Stimulated activated effector memory CD8-positive, alpha-beta T cell treated with anti-CD3 and anti-CD28 coated beads, Interleukin-12 subunit alpha, Interleukin-12 subunit beta, amount 100 ng/mL, for 72 hours (primary cell): ENCODE measurements around the gene GPRC5B.
A peak's percentile ranks its signal among the peaks of the same experiment; 100 is the strongest.

ENCODE experiments used
- ATAC-seq: fragments of 150-1000 bp; cut with Tn5 transposase; 2 replicates; pipeline ENCODE4 v1.10.0; 2021
- DNase-seq, 2 donors: peaks; one replicate each; pipeline ENCODE4 v3.0.0; 2021 to 2022; ENCODE audit warnings: low spot score in 2 of 2
- H3K27ac Mint-ChIP-seq: one replicate; pipeline ENCODE4 v1.8.0; 2022; ENCODE audit warnings: mild to moderate bottlenecking, mixed read lengths
- H3K36me3 Mint-ChIP-seq: one replicate; pipeline ENCODE4 v1.8.0; 2022; ENCODE audit warnings: mild to moderate bottlenecking, mixed read lengths
- H3K4me1 Mint-ChIP-seq: one replicate; pipeline ENCODE4 v1.8.0; 2022; ENCODE audit warnings: mixed read lengths
- H3K4me3 Mint-ChIP-seq: one replicate; pipeline ENCODE4 v1.8.0; 2022; ENCODE audit warnings: mild to moderate bottlenecking, mixed read lengths
- H3K9me3 Mint-ChIP-seq: one replicate; pipeline ENCODE4 v1.8.0; 2022; ENCODE audit warnings: mixed read lengths

The GPRC5B gene, protein sequence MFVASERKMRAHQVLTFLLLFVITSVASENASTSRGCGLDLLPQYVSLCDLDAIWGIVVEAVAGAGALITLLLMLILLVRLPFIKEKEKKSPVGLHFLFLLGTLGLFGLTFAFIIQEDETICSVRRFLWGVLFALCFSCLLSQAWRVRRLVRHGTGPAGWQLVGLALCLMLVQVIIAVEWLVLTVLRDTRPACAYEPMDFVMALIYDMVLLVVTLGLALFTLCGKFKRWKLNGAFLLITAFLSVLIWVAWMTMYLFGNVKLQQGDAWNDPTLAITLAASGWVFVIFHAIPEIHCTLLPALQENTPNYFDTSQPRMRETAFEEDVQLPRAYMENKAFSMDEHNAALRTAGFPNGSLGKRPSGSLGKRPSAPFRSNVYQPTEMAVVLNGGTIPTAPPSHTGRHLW

DNA sequence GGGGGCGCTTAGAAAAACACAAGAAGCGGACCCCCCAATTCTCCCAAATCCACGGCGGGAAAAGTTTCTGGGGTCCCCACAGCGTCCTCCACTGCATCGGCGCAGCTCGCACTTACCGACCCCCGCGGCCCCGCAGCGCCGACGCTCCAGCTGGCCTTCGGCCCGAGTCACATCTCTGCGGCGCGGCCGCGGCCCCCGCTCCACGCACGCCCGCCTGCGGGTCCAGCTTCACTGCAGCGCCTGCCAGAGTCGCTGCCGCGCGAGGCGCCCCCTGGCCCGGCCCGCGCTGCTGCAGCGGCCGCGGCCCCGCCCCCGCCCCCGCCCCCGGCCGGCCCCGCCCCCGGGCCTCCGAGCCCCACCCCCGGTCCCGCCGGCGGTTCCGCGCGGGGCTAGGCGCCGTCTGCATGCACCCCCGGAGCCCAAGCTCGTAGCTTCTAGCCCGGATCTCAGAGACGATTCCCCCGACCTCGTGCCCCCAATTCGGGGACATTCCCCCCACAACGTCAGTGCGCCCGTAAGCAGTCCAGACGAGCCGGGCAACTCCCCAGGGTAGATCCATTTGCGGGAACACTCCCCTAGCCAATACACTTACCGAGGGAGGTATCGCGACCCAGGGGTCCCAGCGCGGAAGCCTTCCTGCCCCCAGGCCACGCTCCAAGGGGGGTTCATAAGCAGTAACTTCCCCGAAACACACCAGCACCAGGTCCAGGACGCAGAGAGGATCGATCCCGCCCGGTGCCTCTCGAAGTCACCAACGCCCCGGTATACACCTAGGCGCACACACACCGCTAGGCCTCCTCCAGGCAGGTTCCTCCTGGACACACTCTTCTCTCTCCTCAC, at the start of gene GPRC5B:
GPRC5B (minus strand) TSS at position 238 of the 840 bp plus-strand sequence. CDS start 12,003 bp downstream, outside the sequence.
- Mint-ChIP-seq H3K9me3 (no peaks in the 10 kb centered on the region), H3K4me1 (peaks cover 22% of the 10 kb centered on the region), H3K4me3 (peak within 1 kb of the TSS; percentile 87), H3K27ac (peak within 1 kb of the TSS; percentile 32), H3K36me3 (no peaks in the 10 kb centered on the region)
- DNase-seq (peak; percentile 18 to 66), ATAC-seq (peak; percentile 57)

DNA sequence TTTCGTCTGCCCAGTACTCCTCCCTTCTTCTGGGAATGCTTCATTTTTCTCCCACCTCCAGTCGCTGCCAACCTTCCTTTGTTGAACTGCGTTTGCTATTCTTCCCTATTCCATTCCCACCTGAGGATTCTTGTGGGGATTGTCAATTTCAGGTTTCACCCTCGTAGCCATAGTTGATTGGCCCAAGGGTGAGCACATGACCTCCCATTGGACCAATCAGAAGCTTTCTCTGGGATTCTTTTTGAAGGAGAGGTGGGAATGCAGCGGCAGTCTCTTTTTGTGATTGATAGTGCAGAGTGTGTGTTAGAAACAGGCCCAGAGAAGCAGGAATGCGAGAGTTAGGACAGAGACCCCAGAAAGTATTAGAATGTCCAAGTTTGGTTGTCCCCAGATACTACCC, 49.1 kb upstream of the GPRC5B start:
- H3K4me1 Mint-ChIP-seq, result no peaks in the 10 kb centered on the region
- H3K4me3 Mint-ChIP-seq, result no peak overlapping the region
- no peak overlapping the region for H3K27ac Mint-ChIP-seq
- ATAC-seq (no peak), DNase-seq (no peak)
- H3K9me3 Mint-ChIP-seq, result no peaks in the 10 kb centered on the region
- no peaks in the 10 kb centered on the region for H3K36me3 Mint-ChIP-seq

DNA sequence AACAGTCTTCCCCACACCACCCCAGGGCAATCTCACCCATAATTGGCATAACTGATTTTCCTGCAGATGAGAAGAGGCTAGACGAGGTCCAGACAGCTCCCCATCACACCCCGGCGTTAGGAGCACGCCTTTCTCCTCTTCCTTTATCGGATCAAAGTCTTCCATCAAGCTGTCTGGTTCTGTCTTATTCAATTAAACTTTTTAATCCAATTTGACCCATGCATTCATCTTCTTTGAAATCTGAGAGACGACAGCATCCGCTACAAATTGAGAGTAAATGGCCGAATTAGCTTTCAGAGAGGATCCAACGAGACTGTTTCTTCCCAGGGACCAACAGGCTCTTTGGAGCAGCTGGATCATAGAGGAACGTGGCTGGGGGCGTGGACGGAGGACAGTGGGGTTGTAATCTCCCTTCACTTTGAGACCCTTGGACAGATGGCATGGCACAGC, 44.4 kb upstream of the GPRC5B start:
- DNase-seq (no peak), ATAC-seq (no peak)
- Mint-ChIP-seq H3K9me3 (no peaks in the 10 kb centered on the region), H3K4me1 (no peaks in the 10 kb centered on the region), H3K4me3 (no peak overlapping the region), H3K36me3 (no peaks in the 10 kb centered on the region), H3K27ac (no peak overlapping the region)

DNA sequence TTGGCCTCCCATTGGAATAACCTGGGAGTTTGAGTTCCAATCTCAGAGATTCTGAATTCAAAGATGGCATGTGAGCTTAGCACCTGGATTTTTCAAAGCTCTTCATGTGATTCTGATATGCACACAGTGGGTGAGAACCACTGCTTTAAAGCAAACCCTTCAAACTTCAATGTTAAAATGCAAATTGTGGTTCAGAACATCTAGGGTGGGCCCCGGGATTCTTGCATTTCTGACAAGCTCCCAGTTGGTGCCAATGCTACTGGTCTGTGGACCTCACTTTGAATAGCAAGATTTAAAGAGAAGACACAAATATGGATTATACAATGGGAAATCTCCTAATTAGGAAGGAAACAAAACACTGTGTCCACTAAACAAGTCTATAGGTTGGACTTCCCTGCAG, 43.8 kb upstream of the GPRC5B start:
- H3K27ac Mint-ChIP-seq, result no peak overlapping the region
- no peaks in the 10 kb centered on the region for H3K4me1 Mint-ChIP-seq
- DNase-seq (no peak), ATAC-seq (no peak)
- no peak overlapping the region for H3K4me3 Mint-ChIP-seq
- no peaks in the 10 kb centered on the region for H3K36me3 Mint-ChIP-seq
- no peaks in the 10 kb centered on the region for H3K9me3 Mint-ChIP-seq

DNA sequence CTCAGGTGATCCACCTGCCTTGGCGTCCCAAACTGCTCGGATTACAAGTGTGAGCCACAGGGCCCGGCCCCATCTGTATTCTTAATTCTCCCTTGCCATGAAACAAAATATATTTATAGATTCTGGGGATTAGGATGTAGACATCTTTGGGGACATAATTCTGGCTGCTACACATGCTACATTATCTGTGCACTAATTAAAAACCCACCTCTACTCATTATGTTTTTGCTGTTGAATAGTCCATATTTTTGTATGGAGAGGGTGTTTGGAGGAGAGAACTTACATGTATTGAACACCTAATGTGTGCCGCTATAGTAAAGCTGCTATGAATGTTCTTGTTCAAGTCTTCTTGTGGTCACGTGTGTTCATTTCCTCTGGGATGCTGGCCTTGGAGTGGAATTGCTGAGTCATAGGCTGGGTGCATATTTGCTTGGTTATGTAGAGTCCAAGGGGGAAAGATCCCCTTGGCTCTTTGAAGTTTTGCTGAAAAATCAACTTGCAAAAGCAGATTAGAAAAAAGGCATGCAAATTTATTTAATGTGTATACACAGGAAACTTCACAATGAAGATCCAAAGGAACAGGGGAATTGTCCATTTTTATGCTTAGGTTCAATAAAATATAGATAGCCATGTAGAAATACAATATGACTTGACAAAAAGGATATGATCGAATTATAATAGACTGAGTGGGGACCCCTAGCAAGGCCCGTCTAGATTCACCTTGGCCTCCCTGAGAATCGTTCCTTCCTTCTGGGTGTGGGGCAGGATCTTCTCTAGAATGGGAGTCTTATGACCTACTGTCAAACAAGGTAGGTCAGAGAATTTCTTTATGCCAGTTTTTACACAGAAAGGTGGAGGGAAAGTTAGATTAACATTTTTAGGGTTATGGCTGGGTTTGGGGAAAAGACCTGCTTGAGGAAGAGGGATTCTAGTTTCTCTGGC, 42.1 kb upstream of the GPRC5B start:
- Mint-ChIP-seq H3K27ac (no peak overlapping the region), H3K4me1 (no peaks in the 10 kb centered on the region), H3K36me3 (no peaks in the 10 kb centered on the region), H3K4me3 (no peak overlapping the region), H3K9me3 (no peaks in the 10 kb centered on the region)
- DNase-seq (no peak), ATAC-seq (no peak)

DNA sequence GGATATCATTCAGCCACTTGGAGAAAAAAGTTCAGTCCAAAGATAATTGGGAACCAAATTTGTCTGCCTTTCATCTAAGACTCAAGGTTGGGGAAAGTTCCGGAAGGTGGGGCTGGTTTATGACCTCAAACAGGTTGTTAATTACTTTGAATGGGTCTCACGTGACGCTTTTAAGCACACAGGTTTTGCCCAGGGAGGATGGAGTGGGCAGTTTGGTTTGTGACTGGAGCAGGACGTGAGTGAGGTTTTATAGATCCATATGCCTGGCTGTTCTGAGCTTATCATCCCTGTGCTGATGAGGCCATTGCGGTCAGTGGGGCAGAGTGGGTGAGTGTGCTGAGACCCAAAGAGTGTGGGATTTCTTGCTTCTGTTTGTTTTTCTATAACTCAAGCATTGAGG, 38.7 kb upstream of the GPRC5B start:
- no peaks in the 10 kb centered on the region for H3K36me3 Mint-ChIP-seq
- DNase-seq (no peak), ATAC-seq (no peak)
- H3K9me3 Mint-ChIP-seq, result no peaks in the 10 kb centered on the region
- H3K27ac Mint-ChIP-seq, result no peak overlapping the region
- no peaks in the 10 kb centered on the region for H3K4me1 Mint-ChIP-seq
- no peak overlapping the region for H3K4me3 Mint-ChIP-seq

DNA sequence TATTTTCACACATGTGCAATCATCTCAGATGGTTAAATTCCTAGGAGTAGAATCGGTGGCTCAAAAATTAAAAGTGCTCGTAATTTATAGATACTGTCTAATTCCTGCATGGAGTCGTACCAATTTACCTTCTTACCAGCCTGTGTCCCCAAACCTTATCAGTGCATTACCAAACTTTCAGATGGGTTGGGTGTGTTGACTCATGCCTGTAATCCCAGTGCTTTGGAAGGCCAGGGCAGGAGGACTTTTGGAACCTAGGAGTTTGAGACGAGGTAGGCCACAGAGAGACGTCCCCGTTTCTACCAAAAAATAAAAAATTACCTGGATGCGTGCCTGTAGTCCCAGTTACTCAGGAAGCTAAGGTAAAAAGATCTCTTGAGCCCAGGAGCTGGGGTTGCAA, 34.5 kb upstream of the GPRC5B start:
- H3K36me3 Mint-ChIP-seq, result no peaks in the 10 kb centered on the region
- DNase-seq (no peak), ATAC-seq (no peak)
- no peaks in the 10 kb centered on the region for H3K9me3 Mint-ChIP-seq
- no peak overlapping the region for H3K27ac Mint-ChIP-seq
- H3K4me3 Mint-ChIP-seq, result no peak overlapping the region
- no peaks in the 10 kb centered on the region for H3K4me1 Mint-ChIP-seq

DNA sequence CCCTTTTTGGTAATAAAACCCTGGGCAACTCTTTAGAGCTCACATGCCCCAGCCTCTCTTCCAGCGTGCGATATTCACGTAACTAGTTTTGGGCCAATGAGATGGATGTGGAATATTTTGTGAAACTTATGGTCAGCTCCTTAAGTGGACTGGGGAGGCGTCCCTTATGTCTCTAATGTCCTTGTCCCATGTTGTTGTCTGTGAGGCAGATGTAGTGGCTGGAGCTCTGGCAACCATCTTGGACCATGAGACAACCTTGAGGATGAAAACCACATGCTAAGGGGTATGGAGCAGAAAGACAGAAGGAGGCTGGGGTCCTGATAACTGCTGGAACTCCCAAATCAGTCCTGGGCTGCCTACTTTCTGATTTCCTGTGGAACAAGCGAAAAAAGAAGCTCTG, 31.4 kb upstream of the GPRC5B start:
- H3K36me3 Mint-ChIP-seq, result no peaks in the 10 kb centered on the region
- no peaks in the 10 kb centered on the region for H3K4me1 Mint-ChIP-seq
- H3K27ac Mint-ChIP-seq, result no peak overlapping the region
- no peak for ATAC-seq
- H3K9me3 Mint-ChIP-seq, result no peaks in the 10 kb centered on the region
- DNase-seq, result no peak
- H3K4me3 Mint-ChIP-seq, result no peak overlapping the region

DNA sequence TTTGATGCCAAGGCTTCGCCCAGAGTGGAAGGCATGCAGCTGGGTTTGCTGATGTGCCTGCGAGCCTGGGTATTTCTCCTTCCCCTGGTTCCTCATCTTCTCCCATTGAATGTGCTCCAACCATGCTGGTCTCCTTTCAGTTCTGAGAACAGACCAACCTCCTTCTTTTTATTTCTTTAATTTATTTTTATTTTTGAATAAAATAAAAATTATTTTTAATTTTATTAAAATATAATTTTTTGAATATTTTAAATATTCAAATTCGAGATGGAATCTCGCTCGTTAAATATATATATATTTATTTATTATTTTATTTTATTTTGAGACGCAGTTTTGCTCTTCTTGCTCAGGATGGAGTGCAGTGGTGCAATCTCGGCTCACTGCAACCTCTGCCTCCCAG, 30.2 kb upstream of the GPRC5B start:
- ATAC-seq, result no peak

DNA sequence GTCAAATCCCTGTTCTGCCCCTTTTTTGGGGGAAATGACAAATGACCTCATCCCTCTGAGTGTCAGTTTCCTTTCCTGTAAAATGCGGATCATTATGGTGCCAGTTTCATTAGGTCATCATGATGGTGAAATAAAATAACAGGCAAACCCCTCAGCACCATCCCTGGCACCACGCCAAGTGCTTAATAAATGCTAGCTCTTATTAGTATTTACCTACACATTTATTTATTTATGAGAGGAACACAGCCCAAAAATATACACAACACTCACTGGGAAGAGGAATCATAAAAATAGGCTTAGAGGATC, 28.6 kb upstream of the GPRC5B start:
- DNase-seq (no peak), ATAC-seq (no peak)
- Mint-ChIP-seq H3K4me3 (no peak overlapping the region), H3K27ac (no peak overlapping the region), H3K36me3 (no peaks in the 10 kb centered on the region), H3K4me1 (no peaks in the 10 kb centered on the region), H3K9me3 (no peaks in the 10 kb centered on the region)

More for the DNA sequence above, 30.2 kb upstream of the GPRC5B start:
- Mint-ChIP-seq H3K4me3 (no peak overlapping the region), H3K4me1 (no peaks in the 10 kb centered on the region), H3K36me3 (no peaks in the 10 kb centered on the region), H3K27ac (no peak overlapping the region), H3K9me3 (no peaks in the 10 kb centered on the region)
- DNase-seq, result no peak

DNA sequence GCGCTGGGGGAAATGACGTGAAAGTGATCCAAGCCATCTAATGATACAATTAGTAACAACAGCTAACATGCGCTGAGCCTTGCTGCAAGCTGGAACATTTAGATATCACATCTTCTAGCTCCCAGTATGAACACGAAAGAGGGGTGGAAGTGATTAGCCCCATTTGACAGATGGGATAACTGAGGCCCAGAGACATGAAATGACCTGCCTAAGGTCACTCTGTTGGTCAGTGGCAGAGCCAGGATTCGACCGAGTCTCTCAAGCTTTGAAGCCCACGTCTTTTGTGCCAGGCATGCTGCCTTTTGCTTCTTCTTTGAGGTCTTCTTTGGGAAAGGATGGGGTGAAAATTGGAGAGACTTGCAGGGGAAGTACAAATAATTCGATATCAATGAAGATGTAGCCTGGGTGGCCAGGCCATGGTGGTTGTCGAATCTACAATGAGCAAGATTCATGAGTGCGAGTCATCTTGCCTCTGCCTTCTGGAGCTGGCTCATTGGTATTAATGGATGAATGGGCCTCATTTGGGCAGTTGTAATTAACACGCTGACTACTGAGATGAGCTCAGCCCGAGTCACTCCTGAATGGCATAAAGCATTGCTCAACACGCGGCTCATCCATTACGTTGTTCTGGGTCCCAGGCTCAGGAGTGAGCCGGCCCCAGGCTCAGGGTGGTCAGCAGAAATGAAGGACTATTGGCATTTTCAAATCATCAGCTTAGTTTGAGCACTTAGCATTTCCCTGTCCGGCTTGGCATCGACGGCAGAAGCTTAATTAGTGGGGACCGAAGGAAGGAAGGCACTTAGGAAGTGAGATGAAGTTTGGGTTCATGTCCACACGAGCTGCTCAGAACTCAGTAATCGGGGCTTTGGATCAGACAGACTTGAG, 28.0 kb upstream of the GPRC5B start:
- no peak for DNase-seq
- Mint-ChIP-seq H3K27ac (no peak overlapping the region), H3K9me3 (no peaks in the 10 kb centered on the region), H3K4me3 (no peak overlapping the region), H3K4me1 (peaks cover 5% of the 10 kb centered on the region), H3K36me3 (no peaks in the 10 kb centered on the region)
- no peak for ATAC-seq

DNA sequence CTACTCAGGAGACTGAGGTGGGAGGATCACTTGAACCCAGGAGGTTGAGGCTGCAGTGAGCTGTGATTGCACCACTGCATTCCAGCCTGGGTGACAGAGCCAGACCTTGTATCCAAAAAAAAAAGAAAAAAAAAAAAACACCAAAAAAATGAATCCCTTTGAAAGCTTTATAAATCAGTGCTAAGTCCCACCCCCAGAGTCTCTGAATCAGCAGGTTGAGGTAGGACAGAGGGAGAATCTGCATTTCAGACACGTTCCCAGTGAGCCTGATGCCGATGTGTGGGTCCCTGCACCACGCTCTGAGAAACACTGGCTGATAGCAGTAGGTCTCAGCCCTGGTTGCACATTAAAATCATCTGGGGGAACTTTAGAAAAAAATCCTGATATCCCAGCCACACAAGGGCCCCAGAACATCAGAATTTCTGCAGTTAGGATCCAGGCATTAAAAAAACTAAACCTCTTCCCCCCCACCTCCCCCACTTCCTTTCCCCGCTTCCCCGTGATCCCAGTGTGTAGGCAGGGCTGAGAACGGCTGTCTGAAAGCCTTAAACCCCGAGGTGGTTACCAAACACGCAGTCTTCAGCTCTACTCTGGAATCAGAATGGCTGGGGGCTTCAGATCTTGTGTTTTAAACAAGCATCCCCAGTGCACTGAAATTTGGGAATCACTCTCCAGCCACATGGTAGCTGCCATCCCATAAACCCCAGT, 27.3 kb upstream of the GPRC5B start:
- Mint-ChIP-seq H3K27ac (no peak overlapping the region), H3K9me3 (no peaks in the 10 kb centered on the region), H3K36me3 (no peaks in the 10 kb centered on the region), H3K4me3 (no peak overlapping the region), H3K4me1 (peaks cover 13% of the 10 kb centered on the region)
- DNase-seq (no peak), ATAC-seq (no peak)

DNA sequence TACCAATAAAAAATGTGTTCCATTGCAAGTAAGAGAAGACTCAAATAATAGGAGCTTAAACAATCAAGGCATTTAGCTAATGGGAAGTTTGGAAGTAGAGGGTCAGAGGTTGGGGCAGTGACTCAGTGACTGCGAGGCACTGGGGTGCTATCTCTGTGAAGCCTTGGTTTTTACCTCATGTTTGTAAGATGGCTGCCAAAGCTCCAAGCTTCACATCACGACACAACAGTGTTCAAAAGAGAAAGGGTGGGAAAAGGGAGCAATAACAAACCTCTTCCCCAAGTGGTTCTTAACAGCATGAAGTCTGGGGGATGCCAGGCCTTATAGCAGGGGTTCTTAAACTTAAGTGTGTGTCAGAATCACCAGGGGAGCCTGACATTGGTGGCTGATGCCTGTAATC, 26.6 kb upstream of the GPRC5B start:
- peaks cover 13% of the 10 kb centered on the region for H3K4me1 Mint-ChIP-seq
- H3K4me3 Mint-ChIP-seq, result no peak overlapping the region
- H3K9me3 Mint-ChIP-seq, result no peaks in the 10 kb centered on the region
- H3K27ac Mint-ChIP-seq, result no peak overlapping the region
- ATAC-seq, result no peak
- H3K36me3 Mint-ChIP-seq, result no peaks in the 10 kb centered on the region
- no peak for DNase-seq

DNA sequence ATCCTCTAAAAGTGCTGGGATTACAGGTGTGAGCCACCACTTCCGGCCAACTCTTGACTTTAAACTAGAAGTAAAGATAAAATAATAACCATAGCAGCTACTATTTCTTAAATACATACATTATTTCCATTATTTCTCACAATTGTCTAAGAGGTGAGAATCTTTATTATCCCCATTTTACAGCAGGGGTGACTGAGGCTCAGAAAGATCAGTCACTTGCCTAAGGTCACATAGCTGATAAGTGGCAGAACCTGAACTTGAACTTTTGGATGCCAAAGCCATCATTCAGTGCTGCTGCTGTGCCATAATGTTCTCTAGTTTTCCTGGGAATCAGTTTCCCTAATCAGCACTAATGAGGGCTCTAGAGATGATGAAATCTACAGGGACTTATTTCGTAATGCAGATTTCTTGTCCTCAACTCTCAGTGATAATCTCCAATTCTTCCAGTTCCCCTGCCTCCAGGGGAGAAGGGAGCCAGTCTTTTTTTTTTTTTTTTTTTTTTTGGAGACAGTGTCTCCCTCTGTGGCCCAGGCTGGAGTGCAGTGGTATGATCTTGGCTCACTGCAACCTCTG, 25.2 kb upstream of the GPRC5B start:
- ATAC-seq, result no peak
- no peak for DNase-seq
- no peak overlapping the region for H3K4me3 Mint-ChIP-seq
- H3K27ac Mint-ChIP-seq, result no peak overlapping the region
- peaks cover 13% of the 10 kb centered on the region for H3K4me1 Mint-ChIP-seq
- no peaks in the 10 kb centered on the region for H3K36me3 Mint-ChIP-seq
- H3K9me3 Mint-ChIP-seq, result no peaks in the 10 kb centered on the region
